ENCODE measurements around the gene DCC.

GRCh38 chr18:52991246-52991645 is 651.2 kb downstream of the DCC start:
- no peak for TF ChIP-seq EZH2 (IDR thresholded peaks at IDR 0.05; ENCODE audit: low read depth, unreplicated experiment)
- TF ChIP-seq CTCF (conservative IDR thresholded peaks at IDR 0.05; ENCODE audit: low read depth in 2 of 2) = no peak
- TF ChIP-seq EZH2phosphoT487 (IDR thresholded peaks at IDR 0.05; ENCODE audit: unreplicated experiment) = no peak
- TF ChIP-seq POLR2AphosphoS5 (IDR thresholded peaks at IDR 0.05; ENCODE audit: low read depth) = no peak
- TF ChIP-seq CREB1 (CRISPR knock-in tag; IDR thresholded peaks at IDR 0.05; ENCODE audit: low read depth) = no peak
- TF ChIP-seq REST (IDR thresholded peaks at IDR 0.05; ENCODE audit: unreplicated experiment) = no peak
- TF ChIP-seq ZNF331 (CRISPR knock-in tag; IDR thresholded peaks at IDR 0.05; ENCODE audit: low read depth) = no peak
- no peak for TF ChIP-seq ETS1 (IDR thresholded peaks at IDR 0.05)

All from GM23338 (cell line).